IPS-20b (cell line): ENCODE data around the gene ANKUB1.
"Not testable (repeated sequence)": the region's sequence is repeated elsewhere in the genome, so short reads cannot be mapped to it uniquely, and the experiment has no call there.

ENCODE experiments used
- H3K27ac ChIP-seq: one replicate; pipeline ENCODE4 v1.5.1; 2013; ENCODE audit warnings: low read length
- H3K27me3 ChIP-seq: 2 replicates; pipeline ENCODE4 v1.6.1; 2013; ENCODE audit warnings: mild to moderate bottlenecking, low read length, inconsistent platforms; ENCODE audit not compliant: insufficient read depth
- H3K36me3 ChIP-seq: 2 replicates; pipeline ENCODE4 v1.6.1; 2013; ENCODE audit warnings: low read depth, mild to moderate bottlenecking, inconsistent platforms, low read length, moderate library complexity; ENCODE audit not compliant: insufficient read depth
- H3K4me1 ChIP-seq: 2 replicates; pipeline ENCODE4 v1.6.1; 2013; ENCODE audit warnings: mild to moderate bottlenecking, control low read depth, inconsistent platforms, low read length, moderate library complexity; ENCODE audit not compliant: insufficient read depth
- H3K4me3 ChIP-seq: 2 replicates; pipeline ENCODE4 v1.5.1; 2013; ENCODE audit warnings: mild to moderate bottlenecking, low read length, inconsistent platforms
- H3K9ac ChIP-seq: 2 replicates; pipeline ENCODE4 v1.6.1; 2013; ENCODE audit warnings: low read depth, mild to moderate bottlenecking, inconsistent platforms, low read length, moderate library complexity
- H3K9me3 ChIP-seq: 2 replicates; pipeline ENCODE4 v1.6.1; 2013; ENCODE audit warnings: mild to moderate bottlenecking, low read depth, low read length, inconsistent platforms; ENCODE audit not compliant: insufficient read depth

ANKUB1 gene

DNA sequence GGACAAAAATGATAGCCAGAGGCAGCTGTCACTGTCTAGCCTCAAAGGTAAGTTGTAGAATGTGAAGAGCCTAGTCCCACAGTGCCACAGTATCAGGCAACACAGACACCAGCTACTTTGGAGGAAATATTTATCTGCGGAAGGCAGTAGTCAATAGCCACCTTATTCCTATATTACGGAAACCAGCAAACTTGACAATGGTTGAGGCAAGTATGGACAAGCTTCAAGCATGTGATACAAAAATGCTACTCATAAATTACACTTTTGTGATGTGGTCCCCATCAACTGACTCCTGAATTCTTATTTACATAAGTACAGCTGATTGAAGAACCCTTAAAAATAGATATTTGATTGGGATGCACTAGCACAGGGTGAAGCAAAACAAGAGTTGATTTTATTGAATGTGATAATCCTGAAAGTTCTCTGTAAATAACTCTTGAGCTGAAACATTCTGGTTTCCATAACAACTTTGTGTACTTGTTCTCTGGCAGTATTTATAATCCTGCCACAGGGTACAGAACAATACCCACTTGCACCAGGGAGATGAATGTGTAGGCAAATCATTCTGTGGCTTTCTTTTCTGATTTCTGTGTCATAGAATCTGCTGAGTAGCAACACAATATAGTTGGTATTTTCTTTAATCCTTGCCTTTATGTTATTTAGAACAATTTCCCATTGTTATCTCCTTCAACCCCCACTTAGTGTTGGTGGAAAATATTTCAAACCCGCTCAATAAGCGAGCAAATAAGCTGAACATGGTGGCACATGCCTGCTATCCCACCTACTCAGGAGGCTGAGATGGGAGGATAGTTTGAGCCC is at the start of gene ANKUB1:
Gene ANKUB1 (minus strand): TSS at position 103 of the 819 bp plus-strand sequence. CDS start 188 bp downstream, outside the sequence.
- Histone ChIP-seq H3K4me1 (no peaks in the 10 kb centered on the region), H3K36me3 (no peaks in the 10 kb centered on the region), H3K27ac (no peak within 1 kb of the TSS), H3K9me3 (no peaks in the 10 kb centered on the region), H3K4me3 (no peak within 1 kb of the TSS), H3K27me3 (no peaks in the 10 kb centered on the region), H3K9ac (no peak within 1 kb of the TSS)

GRCh38 chr3:149839896-149840295 is 47.5 kb upstream of the ANKUB1 start:
- H3K4me3 ChIP-seq, result no peak overlapping the region
- peaks cover 32% of the 10 kb centered on the region for H3K9me3 ChIP-seq
- no peaks in the 10 kb centered on the region for H3K36me3 ChIP-seq
- no peaks in the 10 kb centered on the region for H3K4me1 ChIP-seq
- no peaks in the 10 kb centered on the region for H3K27me3 ChIP-seq
- H3K27ac ChIP-seq, result no peak overlapping the region
- no peak overlapping the region for H3K9ac ChIP-seq

- not testable (repeated sequence) for H3K27me3 ChIP-seq, H3K4me1 ChIP-seq, H3K36me3 ChIP-seq, H3K4me3 ChIP-seq, H3K9ac ChIP-seq, H3K27ac ChIP-seq
- peaks cover 36% of the 10 kb centered on the region for H3K9me3 ChIP-seq
Measured at GRCh38 chr3:149839469-149839868, 47.1 kb upstream of the ANKUB1 start.

DNA sequence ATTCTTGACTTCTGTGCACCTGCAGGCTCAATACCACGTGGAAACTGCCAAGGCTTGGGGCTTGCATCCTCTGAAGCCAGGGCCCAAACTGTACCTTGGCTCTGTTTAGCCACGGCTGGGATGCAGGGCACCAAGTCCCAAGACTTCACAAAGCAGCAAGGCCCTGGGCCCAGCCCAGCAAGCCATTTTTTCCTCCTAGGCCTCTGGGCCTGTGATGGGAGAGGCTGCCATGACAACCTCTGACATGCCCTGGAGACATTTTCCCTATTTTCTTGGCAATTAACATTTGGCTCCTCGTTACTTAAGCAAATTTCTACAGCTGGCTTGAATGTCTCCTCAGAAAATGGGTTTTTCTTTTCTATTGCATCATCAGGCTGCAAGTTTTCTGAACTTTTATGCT is 46.1 kb upstream of the ANKUB1 start:
- not testable (repeated sequence) for H3K27me3 ChIP-seq, H3K4me3 ChIP-seq, H3K27ac ChIP-seq, H3K9ac ChIP-seq, H3K4me1 ChIP-seq, H3K36me3 ChIP-seq
- H3K9me3 ChIP-seq, result peaks cover 46% of the 10 kb centered on the region

DNA sequence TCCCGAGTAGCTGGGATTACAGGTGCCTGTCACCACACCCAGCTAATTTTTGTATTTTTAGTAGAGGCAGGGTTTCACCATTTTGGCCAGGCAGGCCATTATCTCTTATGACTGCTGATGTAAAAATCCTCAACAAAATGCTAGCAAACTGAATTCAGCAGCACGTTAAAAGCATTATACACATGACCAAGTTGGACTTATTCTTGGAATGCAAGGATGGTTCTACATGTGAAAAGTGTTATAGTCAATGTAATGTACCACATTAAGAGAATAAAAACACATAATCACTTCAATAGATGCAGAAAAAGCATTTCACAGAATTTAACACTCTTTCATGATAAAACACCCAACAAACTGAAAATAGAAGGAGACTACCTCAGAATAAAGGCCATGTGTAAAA is 40.9 kb upstream of the ANKUB1 start:
- H3K4me1 ChIP-seq, result no peaks in the 10 kb centered on the region
- no peak overlapping the region for H3K4me3 ChIP-seq
- peaks cover 72% of the 10 kb centered on the region for H3K9me3 ChIP-seq
- no peaks in the 10 kb centered on the region for H3K27me3 ChIP-seq
- no peak overlapping the region for H3K9ac ChIP-seq
- H3K36me3 ChIP-seq, result peaks cover 11% of the 10 kb centered on the region; the same call in 1 of the 2 replicates
- no peak overlapping the region for H3K27ac ChIP-seq

DNA sequence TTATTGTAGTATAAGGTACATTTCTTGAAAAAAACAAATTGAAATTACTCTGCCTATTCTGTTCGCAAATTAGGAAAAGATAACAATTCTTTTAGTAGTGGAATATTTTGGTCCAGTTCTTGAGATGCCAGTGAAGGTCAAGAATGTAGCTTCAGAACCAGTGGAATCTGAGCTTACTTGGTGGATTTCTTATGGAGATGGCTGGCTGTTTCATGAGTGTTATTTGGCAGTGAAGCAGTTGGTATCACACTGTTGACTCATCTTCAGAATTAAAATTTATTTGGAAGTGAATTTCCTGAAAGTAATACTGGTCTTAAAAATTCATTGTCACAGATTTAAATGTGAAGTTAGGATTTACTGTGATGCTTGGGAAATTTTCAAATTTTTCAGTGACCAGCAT is 39.7 kb upstream of the ANKUB1 start:
- Histone ChIP-seq H3K9ac (no peak overlapping the region), H3K27ac (no peak overlapping the region), H3K4me1 (no peaks in the 10 kb centered on the region), H3K36me3 (peaks cover 11% of the 10 kb centered on the region; the same call in 1 of the 2 replicates), H3K27me3 (no peaks in the 10 kb centered on the region), H3K4me3 (no peak overlapping the region), H3K9me3 (peaks cover 60% of the 10 kb centered on the region)

- Histone ChIP-seq H3K9ac (no peak overlapping the region), H3K36me3 (peaks cover 11% of the 10 kb centered on the region; the same call in 1 of the 2 replicates), H3K4me3 (no peak overlapping the region), H3K9me3 (peaks cover 53% of the 10 kb centered on the region), H3K27me3 (no peaks in the 10 kb centered on the region), H3K27ac (no peak overlapping the region), H3K4me1 (peaks cover 4% of the 10 kb centered on the region; the same call in 1 of the 2 replicates)
Measured at GRCh38 chr3:149831321-149831720, 39.0 kb upstream of the ANKUB1 start.

DNA sequence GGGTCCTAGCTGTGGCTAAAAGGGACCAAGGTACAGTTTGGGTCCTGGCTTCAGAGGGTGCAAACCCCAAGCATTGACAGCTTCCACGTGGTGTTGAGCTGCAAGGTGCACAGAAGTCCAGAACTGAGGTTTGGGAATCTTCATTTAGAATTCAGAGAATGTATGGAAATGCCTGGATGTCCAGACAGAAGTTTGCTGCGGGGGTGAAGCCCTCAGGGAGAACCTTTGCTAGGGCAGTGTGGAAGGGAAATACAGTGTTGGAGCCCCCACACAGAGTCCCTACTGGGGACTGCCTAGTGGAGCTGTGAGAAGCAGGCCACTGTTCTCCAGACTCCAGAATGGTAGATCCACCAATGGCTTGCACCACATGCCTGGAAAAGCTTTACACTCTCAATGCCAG is 38.5 kb upstream of the ANKUB1 start:
- Histone ChIP-seq H3K4me3 (no peak overlapping the region), H3K9ac (no peak overlapping the region), H3K36me3 (peaks cover 11% of the 10 kb centered on the region; the same call in 1 of the 2 replicates), H3K9me3 (peaks cover 50% of the 10 kb centered on the region), H3K27ac (no peak overlapping the region), H3K27me3 (no peaks in the 10 kb centered on the region), H3K4me1 (peaks cover 8% of the 10 kb centered on the region; the same call in 1 of the 2 replicates)

GRCh38 chr3:149829631-149830030 is 37.3 kb upstream of the ANKUB1 start:
- Histone ChIP-seq H3K9me3 (peaks cover 40% of the 10 kb centered on the region), H3K4me1 (peaks cover 10% of the 10 kb centered on the region; the same call in 1 of the 2 replicates), H3K36me3 (peaks cover 11% of the 10 kb centered on the region; the same call in 1 of the 2 replicates)
- not testable (repeated sequence) for H3K27ac ChIP-seq, H3K4me3 ChIP-seq, H3K27me3 ChIP-seq, H3K9ac ChIP-seq

DNA sequence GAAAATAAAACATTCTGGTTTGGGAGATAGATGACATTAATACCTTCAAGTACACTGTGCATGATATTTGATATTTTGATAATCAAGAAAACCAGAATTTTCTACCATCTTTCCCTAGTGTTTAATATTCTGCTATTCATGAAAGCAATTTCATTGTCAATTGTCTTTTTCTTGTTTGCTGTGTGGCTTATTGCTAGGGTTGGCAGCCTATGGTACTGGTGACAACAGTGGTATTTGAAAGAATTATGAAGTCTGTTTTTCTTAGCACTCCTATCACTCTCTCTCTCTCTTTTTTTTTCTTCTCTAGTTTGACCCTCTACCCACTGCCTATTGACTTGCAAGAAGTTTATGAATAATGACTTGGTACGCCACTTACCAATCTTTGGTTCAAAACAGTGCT is 36.0 kb upstream of the ANKUB1 start:
- no peak overlapping the region for H3K27ac ChIP-seq
- H3K9me3 ChIP-seq, result peaks cover 28% of the 10 kb centered on the region
- peaks cover 10% of the 10 kb centered on the region; the same call in 1 of the 2 replicates for H3K4me1 ChIP-seq
- no peak overlapping the region for H3K4me3 ChIP-seq
- H3K9ac ChIP-seq, result no peak overlapping the region
- peaks cover 11% of the 10 kb centered on the region; the same call in 1 of the 2 replicates for H3K36me3 ChIP-seq
- H3K27me3 ChIP-seq, result no peaks in the 10 kb centered on the region

GRCh38 chr3:149826636-149827035 is 34.3 kb upstream of the ANKUB1 start:
- Histone ChIP-seq H3K27ac (no peak overlapping the region), H3K4me1 (peaks cover 10% of the 10 kb centered on the region; the same call in 1 of the 2 replicates), H3K36me3 (0 out of 2 replicates have a peak, but pooled peaks cover 3% of the 10 kb centered on the region), H3K4me3 (no peak overlapping the region; the same call in 1 of the 2 replicates), H3K9me3 (peaks cover 16% of the 10 kb centered on the region), H3K9ac (no peak overlapping the region), H3K27me3 (no peaks in the 10 kb centered on the region)

- no peak overlapping the region for H3K9ac ChIP-seq
Measured at GRCh38 chr3:149820183-149820582, 27.8 kb upstream of the ANKUB1 start.

More at GRCh38 chr3:149820183-149820582, 27.8 kb upstream of the ANKUB1 start:
- Histone ChIP-seq H3K4me3 (no peak overlapping the region), H3K27me3 (no peaks in the 10 kb centered on the region), H3K27ac (no peak overlapping the region), H3K9me3 (peaks cover 6% of the 10 kb centered on the region; the same call in 1 of the 2 replicates), H3K4me1 (peaks cover 6% of the 10 kb centered on the region), H3K36me3 (no peaks in the 10 kb centered on the region)
